Endometrial microvascular endothelial cells (primary cell): ENCODE results near the gene RGSL1. TPM values are rescaled to one million over a fixed set of nuclear protein-coding genes. Genes with fewer than 3 reads are reported as not detected.

ENCODE experiments used
- in situ Hi-C: cut with HindIII; loops from 2 replicates; pipeline ENCODE4 v1.10.0; 2017; ENCODE audit warnings: low sequenced_read_pairs, low pct_unique_long_range_greater_than_20kb; ENCODE audit errors: inconsistent ontology term
- total RNA-seq: library from RNA; depleted of rRNA; stranded (reverse); fragments of >200 nt; gene quantifications from one replicate; pipeline ENCODE4 v1.2.3, GENCODE V29; 2015; ENCODE audit errors: inconsistent ontology term

RGSL1 gene
- not detected for total RNA-seq

- in situ Hi-C loops, result no loop called here
Measured at GRCh38 chr1:182450087-182450486, at the start of gene RGSL1. Gene RGSL1 (plus strand): TSS chr1:182450146. CDS start chr1:182450166, 20 bp downstream.

- in situ Hi-C loops, result no loop called here
Measured at GRCh38 chr1:182400567-182400966, 49.4 kb upstream of the RGSL1 start, which contains the start of gene TEDDM1. Gene TEDDM1 (minus strand): TSS chr1:182400667. CDS start chr1:182400485, 182 bp downstream.

GRCh38 chr1:182404781-182405180, 45.2 kb upstream of the RGSL1 start:
- in situ Hi-C loops, result no loop called here

GRCh38 chr1:182405578-182405977, 44.4 kb upstream of the RGSL1 start:
- in situ Hi-C loops, result no loop called here

GRCh38 chr1:182406012-182406411, 43.9 kb upstream of the RGSL1 start:
- in situ Hi-C loops, result no loop called here

- in situ Hi-C loops, result no loop called here
Measured at GRCh38 chr1:182407724-182408123, 42.2 kb upstream of the RGSL1 start.

- in situ Hi-C loops, result no loop called here
Measured at GRCh38 chr1:182408435-182409075, 41.4 kb upstream of the RGSL1 start.

- in situ Hi-C loops, result no loop called here
Measured at GRCh38 chr1:182410138-182410537, 39.8 kb upstream of the RGSL1 start.

GRCh38 chr1:182410620-182411273, 39.2 kb upstream of the RGSL1 start:
- in situ Hi-C loops, result no loop called here

GRCh38 chr1:182413486-182413885, 36.5 kb upstream of the RGSL1 start:
- in situ Hi-C loops, result no loop called here

GRCh38 chr1:182413969-182414368, 36.0 kb upstream of the RGSL1 start:
- in situ Hi-C loops, result no loop called here

- in situ Hi-C loops, result no loop called here
Measured at GRCh38 chr1:182415789-182416188, 34.2 kb upstream of the RGSL1 start.

GRCh38 chr1:182426442-182427430, 23.2 kb upstream of the RGSL1 start:
- in situ Hi-C loops, result no loop called here

GRCh38 chr1:182428043-182428442, 21.9 kb upstream of the RGSL1 start:
- in situ Hi-C loops, result no loop called here

- in situ Hi-C loops, result no loop called here
Measured at GRCh38 chr1:182430263-182431068, 19.5 kb upstream of the RGSL1 start.

- in situ Hi-C loops, result no loop called here
Measured at GRCh38 chr1:182431278-182431677, 18.7 kb upstream of the RGSL1 start.

GRCh38 chr1:182433580-182433979, 16.4 kb upstream of the RGSL1 start:
- in situ Hi-C loops, result no loop called here

- in situ Hi-C loops, result no loop called here
Measured at GRCh38 chr1:182438326-182438725, 11.6 kb upstream of the RGSL1 start.

- in situ Hi-C loops, result no loop called here
Measured at GRCh38 chr1:182441719-182442118, 8.2 kb upstream of the RGSL1 start.
